K562 (cell line): Measurements from ENCODE around the gene ABR. TPM values are rescaled to one million over a fixed set of nuclear protein-coding genes. Genes with fewer than 3 reads are reported as not detected.

ENCODE experiments used
- ATAC-seq: fragments of 200-7000 bp; cut with Tn5 transposase; 3 replicates; pipeline ENCODE4 v1.9.1; 2020; ENCODE audit warnings: moderate library complexity
- BruUV-seq: library from RNA; stranded (reverse); fragments of 400-500 nt; replicated peaks from 2 replicates; lab custom pipeline; 2021; lab: Mats Ljungman, UMichigan
- CTCF ChIA-PET: fragments of 300-600 bp; formaldehyde crosslinking; extraction: SDS; loops from one replicate; lab custom pipeline; 2021; ENCODE audit warnings: low intra/inter-chr PET ratio; lab: Yijun Ruan, JAX
- POLR2A ChIA-PET: fragments of 300-600, 350-650 bp; sonication (Branson Sonifier 250); formaldehyde crosslinking; extraction: SDS; loops from one replicate; lab custom pipeline; 2021; ENCODE audit warnings: antibody characterized with exemption, inconsistent platforms; lab: Yijun Ruan, JAX
- DNase-seq, 4 experiments: peaks; one replicate each; pipeline versions ENCODE4 v3.0.0 to v3.0.0-alpha.2; 2011 to 2018; ENCODE audit warnings: low spot score in 3 of 4, mixed read lengths in 3 of 4; ENCODE audit errors: extremely low read depth in 1 of 4
- FAIRE-seq: peaks from 2 replicates; lab custom pipeline; 2011; peaks lifted over from hg19 to GRCh38; lab: Jason Lieb, UNC
- H2AFZ ChIP-seq: 2 replicates; pipeline ENCODE4 v1.6.0; 2011; ENCODE audit warnings: low read depth, low read length, control low read depth, inconsistent platforms
- H3K27ac ChIP-seq: fragments of 200-600 bp; 3 replicates; pipeline ENCODE4 v1.8.0; 2011; ENCODE audit warnings: low read depth, mild to moderate bottlenecking, control low read depth, inconsistent platforms, low read length, moderate library complexity, mixed read lengths; ENCODE audit errors: extremely low read depth
- H3K27me3 ChIP-seq, 2 experiments: fragments of 300-600 bp in 1 of 2; 2 replicates in 1 of 2; 3 replicates in 1 of 2; pipeline versions ENCODE4 v1.6.0 to v1.8.0; 2011; ENCODE audit warnings: inconsistent platforms in 2 of 2, low read length in 2 of 2, mild to moderate bottlenecking in 1 of 2, mixed read lengths in 1 of 2, moderate library complexity in 1 of 2; ENCODE audit not compliant: control insufficient read depth in 2 of 2, insufficient read depth in 2 of 2
- H3K36me3 ChIP-seq: fragments of 300-600 bp; 3 replicates; pipeline ENCODE4 v1.8.0; 2011; ENCODE audit warnings: mild to moderate bottlenecking, low read length, inconsistent platforms; ENCODE audit not compliant: control insufficient read depth, insufficient read depth
- H3K4me1 ChIP-seq, 2 experiments: fragments of 200-600 bp in 1 of 2; replicated peaks in 1 of 2; 2 replicates in 1 of 2; 3 replicates in 1 of 2; pipeline versions ENCODE4 v1.5.1 to v1.8.0; 2011; ENCODE audit warnings: inconsistent platforms in 2 of 2, low read length in 2 of 2, mild to moderate bottlenecking in 1 of 2, mixed read lengths in 1 of 2, moderate library complexity in 1 of 2; ENCODE audit not compliant: control insufficient read depth in 2 of 2, insufficient read depth in 2 of 2
- H3K4me2 ChIP-seq: 2 replicates; pipeline ENCODE4 v1.6.1; 2011; ENCODE audit warnings: low read length, control low read depth, inconsistent platforms, mixed read lengths; ENCODE audit not compliant: insufficient read depth
- H3K4me3 ChIP-seq: fragments of 200-600 bp; sonication (generic), shearing (Covaris generic); 2 replicates; pipeline ENCODE4 v1.5.1; 2016; ENCODE audit warnings: control low read depth, inconsistent platforms
- H3K79me2 ChIP-seq: fragments of 200-600 bp; 3 replicates; pipeline ENCODE4 v1.8.0; 2011; ENCODE audit warnings: low read length, inconsistent platforms; ENCODE audit not compliant: control insufficient read depth, insufficient read depth
- H3K9ac ChIP-seq, 2 experiments: 2 replicates each; pipeline versions ENCODE4 v1.6.0 to v1.6.1; 2011; ENCODE audit warnings: low read depth in 2 of 2, low read length in 2 of 2, control low read depth in 1 of 2, inconsistent platforms in 1 of 2, mild to moderate bottlenecking in 1 of 2, mixed read lengths in 1 of 2; ENCODE audit not compliant: insufficient read depth in 1 of 2
- H3K9me1 ChIP-seq: one replicate; pipeline ENCODE4 v1.6.0; 2011; ENCODE audit warnings: inconsistent platforms, mild to moderate bottlenecking, low read length, moderate library complexity; ENCODE audit not compliant: control insufficient read depth, insufficient read depth
- H3K9me3 ChIP-seq: replicated peaks from 2 replicates; pipeline ENCODE4 v1.5.1; 2011; ENCODE audit warnings: low read depth, low read length, inconsistent platforms; ENCODE audit not compliant: control insufficient read depth, insufficient read depth
- H4K20me1 ChIP-seq: replicated peaks from 2 replicates; pipeline ENCODE4 v1.6.1; 2011; ENCODE audit warnings: low read length, inconsistent platforms, mixed read lengths; ENCODE audit not compliant: control insufficient read depth, insufficient read depth
- ARID2 ChIP-seq: fragments of 450-650 bp; IDR thresholded peaks from 2 replicates; pipeline ENCODE4 v1.6.1; 2017; ENCODE audit warnings: antibody characterized with exemption, mild to moderate bottlenecking
- ATF4 ChIP-seq: fragments of 450-650 bp; formaldehyde crosslinking; IDR thresholded peaks from 2 replicates; pipeline ENCODE4 v1.4.0; 2022; ENCODE audit warnings: mild to moderate bottlenecking, moderate library complexity
- BDP1 ChIP-seq: IDR thresholded peaks from 3 replicates; pipeline ENCODE4 v1.6.1; 2011; ENCODE audit not compliant: insufficient read length, insufficient read depth
- CHD4 ChIP-seq: fragments of 200-600 bp; sonication (generic); IDR thresholded peaks from 3 replicates; pipeline ENCODE4 v1.6.1; 2012; ENCODE audit warnings: low read depth, mild to moderate bottlenecking, mixed read lengths, low read length, inconsistent platforms; ENCODE audit not compliant: insufficient read depth, insufficient replicate concordance, poor library complexity, severe bottlenecking
- CXXC5 ChIP-seq: fragments of 250-450 bp; sonication (Bioruptor Pico); IDR thresholded peaks from 2 replicates; pipeline ENCODE4 v1.8.0; 2022; ENCODE audit warnings: inconsistent platforms, mild to moderate bottlenecking, moderate library complexity
- ETV5 ChIP-seq: sonication (generic); formaldehyde crosslinking; IDR thresholded peaks from 2 replicates; pipeline ENCODE4 v1.4.0; 2020; ENCODE audit warnings: low read depth, mild to moderate bottlenecking, missing genetic modification reagents
- FUS ChIP-seq: fragments of 200-400 bp; formaldehyde crosslinking; optimal IDR thresholded peaks from 2 replicates; pipeline ENCODE3; 2017; ENCODE audit warnings: low read depth, low read length
- GABPB1 ChIP-seq: sonication (generic); formaldehyde crosslinking; IDR thresholded peaks from 2 replicates; pipeline ENCODE4 v1.8.0; 2022; ENCODE audit warnings: mild to moderate bottlenecking, missing genetic modification reagents
- HIVEP1 ChIP-seq: fragments of 250-450 bp; sonication (Bioruptor Pico); IDR thresholded peaks from 2 replicates; pipeline ENCODE4 v1.4.0; 2020; ENCODE audit warnings: mild to moderate bottlenecking
- HSF4 ChIP-seq: fragments of 250-450 bp; sonication (Bioruptor Pico); IDR thresholded peaks from 2 replicates; pipeline ENCODE4 v2.1.2; 2022; ENCODE audit warnings: mild to moderate bottlenecking, moderate library complexity, borderline replicate concordance
- NCOA2 ChIP-seq, 2 experiments: fragments of 450-650 bp; IDR thresholded peaks; 2 replicates each; pipeline ENCODE4 v1.6.1; 2018; ENCODE audit warnings: mild to moderate bottlenecking in 2 of 2, moderate library complexity in 1 of 2; ENCODE audit not compliant: partially characterized antibody in 2 of 2
- NFXL1 ChIP-seq: fragments of 450-650 bp; formaldehyde crosslinking; IDR thresholded peaks from 2 replicates; pipeline ENCODE4 v1.4.0; 2021; ENCODE audit warnings: mild to moderate bottlenecking
- NR1H2 ChIP-seq: sonication (generic); formaldehyde crosslinking; IDR thresholded peaks from 2 replicates; pipeline ENCODE4 v1.4.0; 2020; ENCODE audit warnings: mild to moderate bottlenecking, missing genetic modification reagents
- SRSF3 ChIP-seq: fragments of 200-400 bp; formaldehyde crosslinking; IDR thresholded peaks from 2 replicates; pipeline ENCODE4 v1.6.1; 2016; ENCODE audit warnings: mild to moderate bottlenecking, low read length, moderate library complexity; ENCODE audit not compliant: insufficient read depth
- STAT5A ChIP-seq: IDR thresholded peaks from 2 replicates; pipeline ENCODE4 v1.6.1; 2012; ENCODE audit warnings: low read length, inconsistent platforms, borderline replicate concordance
- VEZF1 ChIP-seq: fragments of 200-800 bp; sonication (Bioruptor generic); IDR thresholded peaks from 2 replicates; pipeline ENCODE4 v1.6.1; 2017; ENCODE audit warnings: missing genetic modification characterization, missing compliant biosample characterization
- ZNF197 ChIP-seq: fragments of 200-800 bp; sonication (Bioruptor generic); IDR thresholded peaks from 2 replicates; pipeline ENCODE4 v1.6.1; 2016; ENCODE audit warnings: low read depth, missing genetic modification characterization, missing compliant biosample characterization
- ZNF280B ChIP-seq: fragments of 250-450 bp; sonication (Bioruptor Pico); IDR thresholded peaks from 2 replicates; pipeline ENCODE4 v1.5.1; 2021; ENCODE audit warnings: mild to moderate bottlenecking
- ZNF431 ChIP-seq: sonication (generic); formaldehyde crosslinking; IDR thresholded peaks from 2 replicates; pipeline ENCODE4 v1.8.0; 2022; ENCODE audit warnings: mild to moderate bottlenecking, missing genetic modification reagents
- WGBS: fragments of 100-300 bp; shearing (Covaris generic); methylation state at CpG from one replicate; pipeline ENCODE4 v1.1.6; 2016; ENCODE audit warnings: low coverage, mixed read lengths; ENCODE audit not compliant: insufficient coverage; ENCODE audit errors: missing lambda C conversion rate; 5-methylcytosine and 5-hydroxymethylcytosine counted together
- in situ Hi-C: fragments of 300-500 bp; cut with MboI; formaldehyde crosslinking; loops from 4 replicates; pipeline ENCODE4 v1.15.0; 2018; ENCODE audit warnings: inconsistent platforms, mixed read lengths
- intact Hi-C: fragments of 100-400 bp; cut with micrococcal nuclease; formaldehyde crosslinking; loops from 2 replicates; pipeline ENCODE4 v1.14.2; 2022
- polyA plus RNA-seq, 8 experiments: library from polyadenylated mRNA; depleted of rRNA in 4 of 8; stranded (reverse) in 5 of 8; unstranded in 3 of 8; fragments of >200 nt; fragmentation: Nextera tagmentation in 2 of 8; fragmentation: Illumina TruSeq in 1 of 8; extraction: Ambion mirVana in 2 of 8; extraction: Trizol in 1 of 8; gene quantifications; 2 replicates each; pipeline versions ENCODE4 v1.2.1 to v1.2.3, GENCODE V29; 2011 to 2014; ENCODE audit warnings: inconsistent platforms in 1 of 8, missing spikeins in 1 of 8
- total RNA-seq, 7 experiments: library from RNA; depleted of rRNA in 6 of 7; stranded (reverse); fragments of >200 nt in 6 of 7; fragmentation: Illumina TruSeq in 2 of 7; extraction: Trizol in 2 of 7; gene quantifications; 2 replicates each; pipeline versions ENCODE4 v1.2.1 to v1.2.3, GENCODE V29; 2011 to 2021; ENCODE audit warnings: low replicate concordance in 1 of 7

The ABR gene
- total and polyA plus RNA-seq, 9 of the 15 experiments (the other 6 are each of a cell fraction or from before 2014, with no cell fraction given), result 0.07 to 1.6 (median 0.37) TPM; not detected in 1

GRCh38 chr17:1220346-1220745, 40.6 kb upstream of the ABR start (continued):
- no peak for TF ChIP-seq SRSF3

- no TSS peak for BruUV-seq
- intact Hi-C loops (no loop called here), in situ Hi-C loops (no loop called here)
- DNase-seq, result no peak
- Histone ChIP-seq H3K27ac (no peak overlapping the region), H4K20me1 (no peaks in the 10 kb centered on the region), H3K9ac (no peak overlapping the region), H3K4me1 (no peaks in the 10 kb centered on the region; a peak in 1 of 5 replicates), H3K27me3 (peaks cover 23 to 43% of the 10 kb centered on the region in 2 experiments), H3K36me3 (no peaks in the 10 kb centered on the region), H3K4me2 (no peak overlapping the region), H2AFZ (no peak overlapping the region), H3K9me3 (no peaks in the 10 kb centered on the region), H3K4me3 (no peak overlapping the region), H3K9me1 (no peaks in the 10 kb centered on the region), H3K79me2 (no peaks in the 10 kb centered on the region)
- no peak for TF ChIP-seq NCOA2 (IDR thresholded peaks at IDR 0.05; ENCODE audit: partially characterized antibody in 2 of 2)
- no peak for TF ChIP-seq NFXL1
- no peak for TF ChIP-seq HSF4
- TF ChIP-seq ZNF280B, result no peak
- TF ChIP-seq GABPB1 (CRISPR knock-in tag), result no peak
- TF ChIP-seq BDP1, result no peak
- TF ChIP-seq ZNF197 (CRISPR knock-in tag), result no peak
- no peak for TF ChIP-seq VEZF1 (CRISPR knock-in tag)
- TF ChIP-seq CHD4, result no peak
- no peak for TF ChIP-seq CXXC5 (CRISPR knock-in tag)
- TF ChIP-seq HIVEP1 (CRISPR knock-in tag), result no peak
- TF ChIP-seq NR1H2 (CRISPR knock-in tag), result no peak
- TF ChIP-seq FUS, result no peak
- no peak for TF ChIP-seq STAT5A
- no peak for TF ChIP-seq ZNF431 (CRISPR knock-in tag)
- no peak for TF ChIP-seq ATF4 (CRISPR knock-in tag)
- no peak for TF ChIP-seq ETV5 (CRISPR knock-in tag)
- no peak for TF ChIP-seq ARID2
- FAIRE-seq, result no peak
- ATAC-seq, result no peak
- ChIA-PET POLR2A (no interaction called here), CTCF (no interaction called here)
- 4% methylated on average over 12 of the region's 12 CpGs for WGBS
Measured at GRCh38 chr17:1217089-1217385, 37.3 kb upstream of the ABR start.
